HK-2 (cell line): ENCODE data around the gene PARP8.

ENCODE experiments used
- DNase-seq: peaks from one replicate; pipeline ENCODE4 v3.0.0-alpha.2; 2018; ENCODE audit not compliant: unreplicated experiment

PARP8 gene

GRCh38 chr5:50839472-50839871, 173.0 kb downstream of the PARP8 start:
- no peak for DNase-seq

GRCh38 chr5:50843091-50843490, 176.7 kb downstream of the PARP8 start:
- DNase-seq: no peak

- no peak for DNase-seq
These were observed 179.8 kb downstream of the PARP8 start for GRCh38 chr5:50846261-50846660.

- DNase-seq: no peak
These were observed 183.1 kb downstream of the PARP8 start for GRCh38 chr5:50849554-50849953.

GRCh38 chr5:50853151-50853550, 186.7 kb downstream of the PARP8 start:
- DNase-seq: no peak

- no peak for DNase-seq
These were observed 187.6 kb downstream of the PARP8 start for GRCh38 chr5:50854082-50854481.

- DNase-seq: no peak
These were observed 188.6 kb downstream of the PARP8 start for GRCh38 chr5:50855001-50855400.

GRCh38 chr5:50856401-50857119, 190.1 kb downstream of the PARP8 start:
- no peak for DNase-seq

- no peak for DNase-seq
These were observed 197.2 kb downstream of the PARP8 start for GRCh38 chr5:50863534-50864170.

GRCh38 chr5:50864466-50864865, 198.0 kb downstream of the PARP8 start:
- no peak for DNase-seq

- DNase-seq: no peak
These were observed 200.0 kb downstream of the PARP8 start for GRCh38 chr5:50866415-50866814.

GRCh38 chr5:50867140-50867539, 200.7 kb downstream of the PARP8 start:
- no peak for DNase-seq

GRCh38 chr5:50873595-50874277, 207.3 kb downstream of the PARP8 start:
- DNase-seq: no peak

GRCh38 chr5:50874306-50875001, 208.0 kb downstream of the PARP8 start:
- no peak for DNase-seq

GRCh38 chr5:50875002-50875344, 208.5 kb downstream of the PARP8 start:
- no peak for DNase-seq

GRCh38 chr5:50878470-50878869, 212.0 kb downstream of the PARP8 start:
- no peak for DNase-seq

- DNase-seq: no peak
These were observed 215.0 kb downstream of the PARP8 start for GRCh38 chr5:50881407-50881806.

GRCh38 chr5:50886657-50887345, 220.4 kb downstream of the PARP8 start:
- DNase-seq: no peak

- DNase-seq: no peak
These were observed 221.6 kb downstream of the PARP8 start for GRCh38 chr5:50887889-50888633.

- DNase-seq: no peak
These were observed 222.3 kb downstream of the PARP8 start for GRCh38 chr5:50888751-50889150.

- no peak for DNase-seq
These were observed 223.4 kb downstream of the PARP8 start for GRCh38 chr5:50889790-50890189.
